ENCODE measurements around the gene TSPAN11.

TSPAN11 gene

DNA sequence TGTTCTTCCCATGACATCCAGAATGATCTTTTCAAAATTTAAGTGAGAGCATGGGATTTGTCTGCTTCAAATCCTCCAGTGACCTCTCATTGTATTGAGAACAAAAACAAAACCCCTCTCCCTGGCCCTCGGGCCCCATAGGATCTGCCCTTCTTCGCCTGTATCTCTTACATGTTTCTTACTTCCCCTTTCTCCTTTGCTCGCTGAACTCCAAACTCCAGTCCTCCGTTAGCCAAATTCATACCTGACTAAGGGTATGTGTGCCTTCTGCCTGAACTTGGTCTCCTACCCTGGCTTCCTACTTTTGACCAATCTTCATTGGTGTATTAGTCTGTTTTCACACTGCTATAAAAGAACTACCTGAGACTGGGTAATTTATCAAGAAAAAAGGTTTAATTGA lies 13.2 kb upstream of the TSPAN11 start:
- DNase-seq = no peak

DNA sequence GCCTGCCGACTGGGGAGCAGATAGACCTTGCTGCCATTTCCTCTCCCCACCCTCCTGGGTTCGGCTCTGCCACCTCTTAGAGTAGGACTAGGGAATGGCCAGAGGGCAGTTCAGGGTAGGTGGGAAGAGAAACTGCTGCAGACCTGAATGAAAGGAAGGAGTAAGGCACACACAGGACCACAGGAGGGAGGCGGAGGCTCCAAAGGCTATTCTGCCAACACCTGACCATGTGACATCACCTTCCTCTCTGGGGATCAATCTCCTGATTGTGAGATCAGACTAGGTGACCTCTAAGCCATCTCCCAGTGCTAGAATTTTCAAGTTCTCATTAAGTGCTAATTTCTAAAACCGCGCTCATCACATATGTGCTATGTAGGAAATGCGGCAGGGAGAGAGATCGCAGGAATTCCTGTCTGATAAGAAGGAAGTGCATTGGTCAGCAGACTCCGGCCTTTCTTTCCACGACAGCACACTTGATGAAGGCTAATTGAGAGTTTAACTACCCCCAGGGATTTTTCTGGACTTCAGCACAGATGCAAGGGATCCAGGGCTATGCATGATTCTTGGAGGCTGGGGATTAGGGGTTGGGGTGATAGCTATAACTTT lies 11.5 kb upstream of the TSPAN11 start:
- DNase-seq = no peak

DNA sequence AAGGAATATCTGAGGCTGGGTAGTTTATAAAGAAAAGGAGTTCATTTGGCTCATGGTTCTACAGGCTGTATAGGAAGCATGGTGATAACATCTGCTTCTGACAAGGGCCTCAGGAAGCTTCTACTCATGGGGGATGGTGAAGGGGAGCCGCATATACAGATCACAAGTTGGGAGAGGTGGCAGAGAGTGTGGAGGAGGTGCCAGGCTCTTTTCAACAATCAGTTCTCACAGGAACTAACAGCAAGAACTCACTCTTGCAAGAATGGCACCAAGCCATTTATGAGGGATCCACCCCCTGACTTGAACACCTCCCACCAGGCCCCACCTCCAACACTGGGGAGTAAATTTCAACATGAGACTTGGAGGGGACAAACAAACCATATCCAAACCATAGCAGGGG lies 3.5 kb upstream of the TSPAN11 start:
- no peak for DNase-seq

DNA sequence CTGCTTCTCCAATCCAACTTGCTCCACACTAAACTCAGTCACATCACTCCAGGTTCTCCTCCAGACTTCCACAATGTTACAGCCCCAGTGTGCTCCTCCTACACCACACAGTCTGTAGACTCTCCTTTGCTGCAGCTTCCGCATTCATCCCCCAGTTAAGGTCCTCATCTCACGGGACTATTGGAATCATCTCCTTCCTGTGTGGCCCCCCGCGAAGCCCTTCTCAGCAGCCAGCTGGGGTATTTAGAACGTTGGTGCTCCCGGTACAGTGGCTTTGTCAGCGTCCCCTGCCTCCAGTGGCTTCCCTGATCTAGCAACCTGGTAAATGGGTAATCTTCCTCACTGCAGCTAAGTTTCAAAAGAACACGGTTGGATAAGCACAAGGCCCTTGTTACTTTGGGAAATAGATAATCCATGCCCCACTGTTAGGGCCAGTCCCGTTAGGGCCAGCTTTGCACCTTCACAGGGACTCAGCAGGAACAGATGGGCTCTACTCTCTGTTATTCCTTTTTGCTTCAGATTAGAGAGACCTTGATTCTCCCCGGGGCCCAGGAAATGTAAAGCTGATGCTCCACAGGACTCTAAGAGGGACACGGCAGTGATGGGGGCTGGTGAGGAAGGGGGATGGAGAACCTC lies 823 bp upstream of the TSPAN11 start:
- DNase-seq = no peak

DNA sequence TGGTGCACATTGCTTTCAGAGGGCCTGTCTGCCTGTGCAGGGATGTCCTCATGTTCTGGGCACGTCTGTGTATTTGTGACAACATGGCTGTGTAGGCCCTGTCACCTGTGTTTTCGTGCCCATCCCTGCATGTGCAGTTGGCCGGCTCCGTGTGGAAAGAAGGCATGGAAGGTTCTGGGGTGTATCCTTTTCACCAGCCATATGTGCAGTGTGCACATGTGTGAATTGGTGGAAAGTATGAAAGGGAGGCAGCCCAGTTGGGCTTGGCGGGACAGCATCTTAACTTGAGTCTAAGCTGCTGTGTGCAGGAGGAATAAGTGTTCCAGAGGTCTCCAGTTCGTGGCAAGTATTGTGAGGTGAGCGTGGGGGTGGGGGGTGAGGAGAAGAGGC lies 669 bp downstream of the TSPAN11 start:
- DNase-seq = no peak

DNA sequence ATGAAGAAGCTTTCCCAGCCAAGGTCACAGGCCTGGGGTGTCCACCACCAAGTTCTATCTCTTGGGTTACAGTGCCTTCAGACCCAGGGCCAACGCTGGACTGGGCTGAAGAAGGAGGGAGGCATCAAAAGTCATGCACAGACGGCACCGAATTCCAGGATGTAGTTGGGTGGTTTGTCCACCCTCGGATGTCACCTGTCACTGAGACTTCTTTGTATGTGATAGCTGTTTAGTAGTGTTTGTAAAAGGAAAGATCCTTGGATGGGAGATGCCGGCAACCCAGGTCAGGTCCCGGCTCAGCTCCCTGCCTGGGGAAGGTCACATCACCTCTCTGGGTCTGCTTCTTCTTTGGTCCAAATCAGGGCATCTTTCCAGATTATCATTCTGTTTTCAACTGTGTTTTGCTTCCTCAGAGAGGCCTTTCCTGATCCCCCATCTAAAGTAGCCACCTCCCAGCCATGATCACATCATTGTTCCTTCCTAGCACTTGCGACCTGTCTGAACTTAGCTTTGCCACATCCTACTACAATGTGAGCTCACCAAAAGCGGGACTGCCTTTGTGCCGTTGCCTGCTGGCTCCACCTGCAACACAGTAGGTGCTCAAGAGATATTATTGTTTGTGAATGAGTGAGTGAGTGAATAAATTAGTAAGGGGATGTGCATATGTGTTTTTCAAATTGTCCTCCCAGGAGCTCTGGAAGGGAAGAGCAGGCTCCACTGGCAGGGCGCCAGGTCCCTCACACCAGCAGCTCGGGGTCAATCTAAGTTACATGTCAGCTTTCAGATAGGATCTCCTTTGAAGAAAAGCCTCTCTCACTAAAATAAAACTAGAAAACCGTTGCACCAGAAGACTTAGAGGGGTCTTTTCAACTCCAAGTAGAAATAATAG lies 2.1 kb downstream of the TSPAN11 start:
- peak in 2 of 3 experiments; percentile 22 to 60 for DNase-seq

DNA sequence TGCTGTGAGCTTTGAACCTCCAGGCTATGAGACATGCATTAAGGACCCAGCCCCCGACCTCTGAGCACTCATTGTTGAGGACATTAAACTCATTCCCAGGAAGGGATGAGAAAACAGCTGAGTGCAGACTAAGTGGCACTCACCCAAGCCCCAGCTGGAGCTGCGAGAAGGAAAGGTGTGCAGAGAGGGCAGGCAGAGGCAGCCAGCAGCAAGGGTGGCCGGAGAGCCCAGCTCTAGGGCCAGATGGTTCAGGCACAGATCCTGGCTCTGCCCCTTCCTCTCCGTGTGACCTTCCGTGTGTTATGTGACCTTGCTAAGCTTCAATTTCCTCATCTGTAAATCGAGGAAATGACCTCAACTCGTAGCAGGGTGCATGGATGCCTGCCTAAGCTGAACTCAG lies 3.7 kb downstream of the TSPAN11 start:
- DNase-seq = peak in 2 of 3 experiments; percentile 48 to 58

- no peak for DNase-seq
Measured at GRCh38 chr12:30930641-30931040, 4.1 kb downstream of the TSPAN11 start.

DNA sequence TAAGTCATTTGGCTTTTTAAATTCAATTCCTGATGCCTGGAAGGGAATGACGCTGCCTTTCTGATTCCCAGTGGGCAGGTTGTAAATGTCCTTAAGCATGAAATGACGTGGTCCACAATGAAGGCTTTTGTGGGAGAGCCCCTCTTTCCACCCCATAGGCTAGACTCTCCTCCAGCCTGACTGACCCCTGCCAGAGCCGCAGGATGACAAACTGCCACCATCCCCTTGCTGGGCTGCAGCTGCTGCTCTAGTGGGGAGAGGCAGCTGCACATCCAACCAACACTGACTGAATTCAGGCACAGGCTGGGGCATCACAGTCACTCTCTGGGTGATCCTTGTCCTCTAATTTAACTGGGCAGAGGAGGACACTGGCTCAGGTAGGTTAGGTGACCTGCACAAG lies 6.3 kb downstream of the TSPAN11 start:
- DNase-seq = no peak

DNA sequence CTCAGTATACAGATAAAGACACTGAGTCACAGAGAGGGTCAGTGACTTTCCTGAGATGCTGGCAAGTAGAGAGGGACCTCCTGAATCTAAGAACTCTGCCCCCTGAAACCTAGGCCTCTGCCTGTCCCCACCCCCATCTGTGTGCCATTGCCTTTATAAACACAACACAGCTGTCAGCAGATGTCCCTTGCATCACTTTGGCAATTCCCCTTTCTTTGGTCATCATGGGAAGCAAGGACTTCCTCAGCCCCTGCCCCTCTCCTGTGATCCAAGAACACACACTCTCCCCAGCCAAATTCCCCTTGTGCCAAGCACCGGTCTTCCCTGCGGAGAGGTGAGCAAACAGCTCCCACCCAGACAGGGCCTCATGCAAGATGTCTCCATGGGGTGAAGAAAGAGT lies 8.3 kb downstream of the TSPAN11 start:
- DNase-seq = no peak

DNA sequence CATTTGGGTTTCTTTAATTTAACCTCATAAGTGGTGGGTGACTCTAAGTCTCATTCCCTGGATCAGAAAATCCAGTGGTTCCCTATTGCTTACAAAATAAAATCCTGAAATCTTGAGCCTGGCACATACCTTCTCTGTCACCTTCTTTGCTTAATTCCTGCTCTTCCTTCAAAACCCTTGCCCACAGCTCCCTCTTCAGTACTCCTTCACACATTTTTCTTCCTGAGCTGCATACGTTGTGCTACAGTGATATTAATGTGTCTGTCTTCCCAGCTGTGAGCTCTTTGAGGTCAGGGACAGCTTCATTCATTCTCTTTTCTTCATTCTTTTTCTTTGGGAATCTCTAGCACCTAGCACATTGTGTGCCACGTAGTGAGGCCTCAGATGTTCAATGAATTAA lies 9.5 kb downstream of the TSPAN11 start:
- peak in 1 of 3 experiments; percentile 61 for DNase-seq

DNA sequence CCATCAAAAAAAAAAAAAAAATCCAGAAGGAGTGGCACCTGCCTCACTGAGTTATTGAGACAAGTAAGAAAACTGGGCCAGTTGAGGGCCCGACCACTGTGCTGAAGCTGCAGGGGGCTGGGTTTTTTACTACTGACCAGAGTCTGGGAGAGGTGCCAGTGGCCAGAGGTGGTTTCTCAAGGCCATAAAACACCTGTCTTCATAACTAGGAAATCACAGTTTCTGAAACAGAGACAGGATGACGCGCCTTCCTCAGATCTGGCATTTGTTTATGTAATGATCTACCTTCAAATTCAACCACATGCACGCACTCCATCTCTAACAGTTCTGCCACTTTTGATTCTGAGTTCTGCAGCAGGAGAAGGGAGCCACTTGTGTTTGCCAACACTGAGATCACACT lies 12.7 kb downstream of the TSPAN11 start:
- peak in 1 of 3 experiments; percentile 15 for DNase-seq

- DNase-seq = no peak
Measured at GRCh38 chr12:30942486-30942885, 15.9 kb downstream of the TSPAN11 start.

GRCh38 chr12:30942936-30943335 lies 16.4 kb downstream of the TSPAN11 start:
- DNase-seq = no peak

DNA sequence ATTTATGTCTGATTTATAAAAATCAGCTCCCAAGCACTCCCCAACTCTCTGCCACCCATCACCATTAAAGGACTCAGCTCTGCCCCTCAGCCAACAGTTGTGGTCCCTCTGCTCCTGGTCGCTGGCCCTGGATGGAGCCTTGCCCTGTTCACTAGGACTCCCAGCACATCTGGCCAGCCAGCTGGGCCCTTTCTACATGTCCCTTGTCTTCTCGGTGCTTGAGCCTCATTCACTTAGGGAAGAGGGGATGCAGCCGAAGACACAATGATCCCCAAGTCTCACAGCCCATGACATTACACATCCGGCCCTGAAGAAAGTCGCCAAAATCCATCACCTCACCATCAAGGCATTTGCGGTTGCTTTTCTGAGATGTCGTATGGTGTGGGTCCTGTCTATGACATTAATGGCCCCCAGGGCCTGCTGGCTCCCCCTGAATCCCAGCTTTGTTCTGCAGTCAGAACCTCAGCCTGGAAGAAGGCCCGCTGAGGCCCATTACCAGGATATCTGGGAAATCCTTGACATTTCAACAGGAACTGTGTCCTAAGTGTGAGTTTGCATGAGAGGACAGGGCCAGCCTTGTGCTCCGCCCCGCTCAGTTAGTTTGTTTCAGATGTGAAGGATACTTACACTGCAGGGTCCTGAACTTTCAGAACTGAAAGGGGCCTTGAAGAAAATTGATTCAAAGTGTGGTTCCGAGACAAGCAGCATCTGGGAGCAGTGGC lies 19.1 kb downstream of the TSPAN11 start:
- no peak for DNase-seq

GRCh38 chr12:30952015-30952414 lies 25.5 kb downstream of the TSPAN11 start:
- no peak for DNase-seq

DNA sequence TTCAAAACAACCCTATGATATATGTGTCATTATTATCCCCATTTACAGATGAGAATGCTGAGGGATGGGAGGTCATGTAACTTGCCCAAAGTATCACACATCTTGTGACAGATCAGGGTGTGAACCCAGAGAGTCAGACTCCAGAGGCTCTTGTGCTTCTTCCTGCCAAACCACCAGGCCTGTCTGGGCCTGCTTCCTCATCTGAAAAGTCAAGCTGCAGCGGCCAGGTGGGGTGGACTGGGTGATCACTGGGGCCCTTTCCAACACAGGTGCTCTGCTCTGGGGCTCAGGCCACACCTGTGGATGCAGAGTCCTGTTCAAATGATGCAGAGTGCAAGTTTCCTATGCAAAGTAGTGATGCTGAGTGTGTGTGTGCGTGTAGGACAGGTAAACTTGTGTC lies 26.7 kb downstream of the TSPAN11 start:
- peak in 1 of 3 experiments; percentile 11 for DNase-seq

DNA sequence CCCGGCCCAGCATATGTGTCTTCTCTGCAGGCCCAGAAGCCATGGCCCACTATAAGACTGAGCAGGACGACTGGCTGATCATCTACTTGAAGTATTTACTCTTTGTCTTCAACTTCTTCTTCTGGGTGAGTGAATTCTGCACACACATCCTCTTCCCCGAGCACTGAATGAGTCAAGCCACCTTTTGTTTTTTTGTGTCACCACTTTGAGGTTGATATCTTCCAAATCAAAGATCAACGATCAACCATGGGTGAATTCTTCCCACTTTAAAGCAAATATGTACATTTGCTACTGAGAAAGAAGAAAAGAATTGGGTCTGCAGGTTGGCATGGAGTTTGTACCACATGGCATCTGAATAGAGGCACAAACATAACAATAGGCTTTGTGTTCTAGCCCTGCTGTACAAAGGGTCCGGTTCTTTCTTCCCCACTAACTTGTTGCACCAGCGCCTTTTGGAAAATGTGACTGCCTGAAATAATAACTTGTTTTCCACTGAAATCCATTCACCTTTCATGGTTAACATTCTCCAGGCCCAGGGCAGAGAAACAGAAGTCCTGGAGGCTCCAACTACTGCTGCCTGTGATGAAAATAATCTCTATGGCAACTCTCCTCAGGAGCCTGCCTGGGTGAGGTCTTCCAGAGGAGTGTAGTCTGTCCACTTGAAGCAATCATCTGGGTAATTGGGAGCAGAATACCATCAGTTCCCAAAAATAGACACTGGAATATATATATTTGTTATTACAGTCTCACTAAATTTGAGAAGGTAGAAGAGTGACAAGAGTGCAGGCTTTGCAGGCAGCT lies 27.6 kb downstream of the TSPAN11 start:
- peak in 2 of 3 experiments; percentile 15 to 47 for DNase-seq

DNA sequence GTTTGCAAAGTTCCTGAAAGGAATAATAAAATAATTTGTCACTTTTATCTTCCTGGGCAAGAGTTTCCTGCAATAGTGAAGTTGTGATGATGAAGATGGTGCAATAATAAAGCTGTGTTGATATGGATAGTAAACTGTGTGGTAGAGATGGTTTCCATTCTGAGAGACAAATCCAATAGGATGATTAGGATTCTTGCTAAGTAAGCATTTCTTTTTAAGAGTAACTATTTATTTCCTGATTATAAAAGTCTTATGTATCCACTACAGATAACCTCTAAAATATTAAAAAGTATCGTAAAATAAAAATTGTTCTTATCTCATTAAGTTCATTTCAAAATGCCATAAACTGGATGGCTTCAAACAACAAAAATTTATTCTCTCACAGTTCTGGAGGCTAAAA lies 28.7 kb downstream of the TSPAN11 start:
- no peak for DNase-seq

- DNase-seq = no peak
Measured at GRCh38 chr12:30959110-30959710, 32.7 kb downstream of the TSPAN11 start.

- no peak for DNase-seq
Measured at GRCh38 chr12:30959778-30960177, 33.2 kb downstream of the TSPAN11 start.

DNA sequence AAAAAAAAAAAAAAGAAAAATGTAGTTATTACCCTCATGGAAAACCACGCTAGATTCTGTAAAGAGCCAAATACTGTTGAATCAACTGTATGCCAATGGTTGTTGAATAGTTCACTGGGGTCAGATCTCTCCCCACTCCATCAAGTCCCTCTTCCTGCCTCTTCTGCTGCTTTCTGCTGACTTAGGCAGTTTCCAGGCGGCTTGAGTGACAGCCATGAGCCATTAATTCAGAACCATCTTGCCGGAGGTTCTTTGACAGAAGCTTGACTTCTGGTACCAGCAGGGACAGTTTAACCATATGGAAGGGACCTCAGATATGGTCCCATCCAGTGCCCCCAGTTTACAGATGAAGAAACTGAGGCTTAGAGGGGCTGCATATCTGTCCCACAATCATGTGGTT lies 34.5 kb downstream of the TSPAN11 start:
- no peak for DNase-seq
